Activated B cell treated with CpG ODN at 0.5 μM for 24 hours (primary cell): ENCODE data around the gene MAG. TPM values are rescaled to one million over a fixed set of nuclear protein-coding genes. Genes with fewer than 3 reads are reported as not detected.

Experiments used
- ATAC-seq: fragments of 200-7000 bp; cut with Tn5 transposase; one replicate; pipeline ENCODE4 v1.10.0; 2021; ENCODE audit warnings: low read depth, mild to moderate bottlenecking, moderate library complexity
- CTCF ChIA-PET: fragments of 350-600 bp; sonication (Branson Sonifier 250); formaldehyde crosslinking; loops from one replicate; lab custom pipeline; 2021; ENCODE audit warnings: antibody characterized with exemption; lab: Charles Lee
- POLR2A ChIA-PET: fragments of 350-600 bp; sonication (Branson Sonifier 250); formaldehyde crosslinking; loops from one replicate; lab custom pipeline; 2021; ENCODE audit warnings: antibody characterized with exemption; lab: Charles Lee
- DNase-seq: peaks from one replicate; pipeline ENCODE4 v3.0.0; 2022
- H3K27ac Mint-ChIP-seq: one replicate; pipeline ENCODE4 v1.8.0; 2020; ENCODE audit warnings: mixed read lengths
- H3K27me3 Mint-ChIP-seq: one replicate; pipeline ENCODE4 v1.8.0; 2021; ENCODE audit warnings: mixed read lengths
- H3K36me3 Mint-ChIP-seq: one replicate; pipeline ENCODE4 v1.8.0; 2021; ENCODE audit warnings: low read depth, mixed read lengths
- H3K4me1 Mint-ChIP-seq: one replicate; pipeline ENCODE4 v1.8.0; 2021; ENCODE audit warnings: mixed read lengths
- H3K4me3 Mint-ChIP-seq: one replicate; pipeline ENCODE4 v1.8.0; 2020; ENCODE audit warnings: mild to moderate bottlenecking, mixed read lengths
- H3K9me3 Mint-ChIP-seq: one replicate; pipeline ENCODE4 v1.8.0; 2020; ENCODE audit warnings: mixed read lengths
- CTCF ChIP-seq: fragments of 200-600 bp; IDR thresholded peaks from one replicate; pipeline ENCODE4 v1.8.0; 2022; ENCODE audit warnings: antibody characterized with exemption, mild to moderate bottlenecking
- intact Hi-C: fragments of 100-400 bp; cut with micrococcal nuclease; formaldehyde crosslinking; loops from one replicate; pipeline ENCODE4 v1.15.1; 2024
- total RNA-seq: library from RNA; stranded (reverse); gene quantifications from 2 replicates; pipeline ENCODE4 v1.2.3, GENCODE V29; 2022

MAG gene
- total RNA-seq, 1 donor from 2014 or later: 0.31 TPM

GRCh38 chr19:35292421-35293362 is 731 bp downstream of the MAG start:
- Mint-ChIP-seq H3K27me3 (no peaks in the 10 kb centered on the region), H3K4me1 (peaks cover 24% of the 10 kb centered on the region), H3K4me3 (no peak overlapping the region), H3K27ac (no peak overlapping the region), H3K9me3 (no peaks in the 10 kb centered on the region), H3K36me3 (no peaks in the 10 kb centered on the region)
- TF ChIP-seq CTCF: no peak
- ChIA-PET CTCF (no interaction called here), POLR2A (no interaction called here)
- DNase-seq: no peak
- intact Hi-C loops: no loop called here
- ATAC-seq: no peak

GRCh38 chr19:35293363-35293739 is 1.4 kb downstream of the MAG start:
- H3K36me3 Mint-ChIP-seq: no peaks in the 10 kb centered on the region
- CTCF ChIA-PET: no interaction called here
- intact Hi-C loops: no loop called here

GRCh38 chr19:35293808-35294207 is 1.8 kb downstream of the MAG start:
- Mint-ChIP-seq H3K4me3 (no peak overlapping the region), H3K36me3 (no peaks in the 10 kb centered on the region), H3K4me1 (peaks cover 24% of the 10 kb centered on the region), H3K27me3 (no peaks in the 10 kb centered on the region), H3K27ac (no peak overlapping the region), H3K9me3 (no peaks in the 10 kb centered on the region)
- ChIA-PET POLR2A (interaction anchor here (1.0 to 3.8 kb wide), 2 partner anchors 22 to 54 kb away, joined by 3 to 44 read pairs; partner anchors contain the start of gene FFAR1), CTCF (no interaction called here)
- ATAC-seq (no peak), DNase-seq (no peak)
- no peak for TF ChIP-seq CTCF
- intact Hi-C loops: loop anchor here (2.0 kb wide), 1 partner anchor 13 kb away; no protein-coding TSS in a partner anchor

More at GRCh38 chr19:35293363-35293739, 1.4 kb downstream of the MAG start:
- Mint-ChIP-seq H3K4me3 (no peak overlapping the region), H3K27me3 (no peaks in the 10 kb centered on the region), H3K9me3 (no peaks in the 10 kb centered on the region), H3K4me1 (peaks cover 24% of the 10 kb centered on the region), H3K27ac (no peak overlapping the region)
- no peak for TF ChIP-seq CTCF
- POLR2A ChIA-PET: no interaction called here
- ATAC-seq: no peak
- DNase-seq: no peak

GRCh38 chr19:35294328-35294727 is 2.4 kb downstream of the MAG start:
- DNase-seq (no peak), ATAC-seq (no peak)
- TF ChIP-seq CTCF: no peak
- Mint-ChIP-seq H3K9me3 (no peaks in the 10 kb centered on the region), H3K36me3 (no peaks in the 10 kb centered on the region), H3K4me1 (peaks cover 24% of the 10 kb centered on the region), H3K4me3 (no peak overlapping the region), H3K27ac (no peak overlapping the region), H3K27me3 (no peaks in the 10 kb centered on the region)
- intact Hi-C loops: loop anchor here (2.0 kb wide), 1 partner anchor 14 kb away; no protein-coding TSS in a partner anchor
- CTCF ChIA-PET: no interaction called here
- POLR2A ChIA-PET: interaction anchor here (1.0 to 3.8 kb wide), 4 partner anchors 22 to 53 kb away, joined by 3 to 44 read pairs (median 6); partner anchors contain the start of gene FFAR1
